Activated CD4-positive, alpha-beta T cell treated with anti-CD3 and anti-CD28 coated beads for 48 hours (primary cell): ENCODE results near the gene KRTAP13-4.

Experiments used
- DNase-seq: peaks from one replicate; pipeline ENCODE4 v3.0.0-alpha.2; 2020

Gene KRTAP13-4, protein sequence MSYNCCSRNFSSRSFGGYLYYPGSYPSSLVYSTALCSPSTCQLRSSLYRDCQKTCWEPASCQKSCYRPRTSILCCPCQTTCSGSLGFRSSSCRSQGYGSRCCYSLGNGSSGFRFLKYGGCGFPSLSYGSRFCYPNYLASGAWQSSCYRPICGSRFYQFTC

DNA sequence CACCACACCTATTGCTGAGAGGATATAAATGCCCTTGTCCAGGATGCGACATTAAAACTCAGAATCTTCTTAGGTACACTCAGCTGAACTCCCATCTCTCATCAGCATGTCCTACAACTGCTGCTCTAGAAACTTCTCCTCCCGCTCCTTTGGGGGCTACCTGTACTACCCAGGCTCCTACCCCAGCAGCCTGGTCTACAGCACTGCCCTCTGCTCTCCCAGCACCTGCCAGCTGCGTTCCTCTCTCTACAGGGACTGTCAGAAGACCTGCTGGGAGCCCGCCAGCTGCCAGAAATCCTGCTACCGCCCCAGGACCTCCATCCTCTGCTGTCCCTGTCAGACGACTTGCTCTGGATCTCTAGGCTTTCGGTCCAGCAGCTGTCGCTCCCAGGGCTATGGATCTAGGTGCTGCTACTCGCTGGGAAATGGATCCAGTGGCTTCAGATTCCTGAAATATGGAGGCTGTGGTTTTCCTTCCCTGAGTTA lies at the start of gene KRTAP13-4:
TSS of gene KRTAP13-4 (plus strand) at position 51 of the 486 bp plus-strand sequence. CDS start at position 107, 56 bp downstream.
- DNase-seq, result no peak

DNA sequence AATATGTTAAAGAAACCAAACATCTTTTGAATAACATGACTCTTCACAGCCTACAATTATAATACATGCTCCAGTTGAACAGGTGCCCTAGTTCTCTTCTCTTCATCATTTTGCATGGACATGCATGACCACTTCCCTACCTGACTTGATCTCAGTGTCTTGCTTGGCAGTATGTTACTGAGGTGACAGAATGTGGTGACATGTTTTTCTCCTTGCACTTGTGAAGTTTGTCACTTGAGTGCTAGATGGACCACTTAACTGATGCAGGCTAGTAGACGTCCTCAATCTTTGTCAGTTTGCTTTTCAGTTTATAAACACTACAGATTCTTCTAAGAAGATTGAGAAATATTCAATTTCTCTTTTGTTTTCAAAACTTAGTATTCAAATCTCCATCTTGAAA lies 47.8 kb upstream of the KRTAP13-4 start:
- DNase-seq, result no peak

- DNase-seq, result no peak
These were observed 38.5 kb upstream of the KRTAP13-4 start for GRCh38 chr21:30391492-30392025.

DNA sequence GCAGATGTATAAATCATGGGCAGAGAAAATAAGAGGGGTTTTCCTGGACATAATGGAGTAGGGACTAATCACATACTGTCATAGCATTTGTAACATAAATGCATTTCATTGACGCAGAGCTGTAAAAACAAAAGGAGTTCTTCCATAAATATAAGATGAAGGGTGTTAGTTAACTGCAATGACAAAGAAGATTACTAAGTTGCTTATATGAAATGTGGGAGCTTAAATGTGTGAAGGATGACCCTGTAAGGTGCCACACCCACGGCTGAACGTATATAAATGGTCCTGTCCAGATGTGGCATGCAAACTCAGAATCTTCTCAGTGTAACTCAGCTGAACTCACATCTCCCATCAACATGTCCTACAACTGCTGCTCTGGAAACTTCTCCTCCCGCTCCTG lies 34.3 kb upstream of the KRTAP13-4 start, which contains the start of gene KRTAP13-1:
TSS of gene KRTAP13-1 (plus strand) at position 301 of the 400 bp plus-strand sequence. CDS start at position 357, 56 bp downstream.
- DNase-seq, result no peak

- peak; percentile 22 for DNase-seq
These were observed 21.1 kb upstream of the KRTAP13-4 start for GRCh38 chr21:30408782-30409494.

DNA sequence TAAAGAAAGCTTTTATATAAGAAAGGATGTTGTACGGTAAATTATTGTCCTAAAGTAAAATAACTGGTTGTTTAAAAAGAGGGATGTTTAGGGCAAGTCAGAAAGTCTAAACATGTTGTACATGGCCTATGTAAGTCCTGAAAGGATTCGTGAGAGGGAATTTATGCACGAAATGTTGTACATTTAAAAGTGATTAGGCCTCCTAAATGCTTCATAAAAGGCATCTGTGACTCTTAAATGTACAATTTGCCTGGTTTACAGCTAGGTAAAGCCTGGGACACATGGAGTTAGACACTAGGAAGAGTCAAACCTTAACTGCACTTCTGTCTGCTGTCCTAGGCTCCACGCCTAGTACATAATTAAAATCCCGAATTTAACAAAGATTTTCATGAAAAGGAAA lies 14.0 kb upstream of the KRTAP13-4 start:
- no peak for DNase-seq

GRCh38 chr21:30425826-30426225 lies 4.2 kb upstream of the KRTAP13-4 start, which contains the start of gene KRTAP13-3:
TSS of gene KRTAP13-3 (minus strand) at chr21:30425926. CDS start at chr21:30425912, 14 bp downstream.
- DNase-seq, result no peak

- DNase-seq, result no peak
These were observed 3.3 kb upstream of the KRTAP13-4 start for GRCh38 chr21:30426731-30427130.

DNA sequence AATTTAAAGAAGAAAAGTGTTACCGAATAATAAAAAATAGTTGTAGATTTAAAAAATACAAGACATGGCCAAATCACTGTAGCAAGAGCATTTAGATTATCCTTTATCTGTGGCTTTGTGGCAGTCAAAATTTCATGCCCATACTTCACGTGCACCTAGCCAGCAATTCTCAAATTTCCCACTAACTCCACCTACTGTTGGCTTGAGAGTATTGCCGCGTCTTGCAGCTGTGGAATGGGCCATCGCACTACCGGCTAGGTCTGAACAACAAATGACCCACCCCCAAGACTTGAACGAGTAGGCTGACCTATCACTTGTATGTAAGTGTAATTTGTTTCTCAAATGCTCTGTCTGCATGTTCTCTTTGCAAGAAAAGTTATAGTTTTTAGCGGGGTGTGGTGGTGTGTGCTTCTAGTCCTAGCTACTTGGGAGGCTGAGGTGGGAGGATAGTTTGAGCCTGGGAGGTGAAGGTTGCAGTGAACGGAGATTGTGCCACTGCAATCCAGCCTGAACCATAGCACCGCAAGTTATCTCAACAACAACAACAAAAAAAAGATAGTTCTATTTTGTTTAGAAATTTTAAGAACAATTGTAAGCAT lies 4.1 kb downstream of the KRTAP13-4 start:
- DNase-seq, result peak; percentile 32

- no peak for DNase-seq
These were observed 7.1 kb downstream of the KRTAP13-4 start for GRCh38 chr21:30437010-30437565.

DNA sequence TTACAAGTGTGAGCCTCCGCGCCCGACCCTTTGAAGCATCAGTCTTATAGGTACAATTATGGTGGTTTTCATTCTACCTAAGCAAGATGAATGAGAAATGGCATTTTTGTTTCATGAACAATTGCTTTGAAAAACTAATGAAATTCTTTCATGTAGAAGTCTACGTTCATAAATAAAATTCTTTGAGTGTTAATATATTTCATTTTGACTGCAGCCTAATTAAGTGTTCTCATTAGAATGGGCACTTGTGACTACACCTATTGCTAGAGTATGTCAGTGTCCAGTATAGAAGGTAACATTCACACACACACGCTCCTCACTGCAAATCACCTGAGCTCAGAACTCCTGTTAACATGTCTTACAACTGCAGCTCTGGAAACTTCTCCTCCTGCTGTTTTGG lies 10.0 kb downstream of the KRTAP13-4 start, which contains the start of gene KRTAP15-1:
TSS of gene KRTAP15-1 (plus strand) at position 301 of the 400 bp plus-strand sequence. CDS start at position 354, 53 bp downstream.
- no peak for DNase-seq

- no peak for DNase-seq
These were observed 13.2 kb downstream of the KRTAP13-4 start for GRCh38 chr21:30443226-30443625.

- DNase-seq, result no peak
These were observed 14.2 kb downstream of the KRTAP13-4 start for GRCh38 chr21:30444204-30444603.

GRCh38 chr21:30447056-30447455 lies 17.0 kb downstream of the KRTAP13-4 start:
- no peak for DNase-seq

DNA sequence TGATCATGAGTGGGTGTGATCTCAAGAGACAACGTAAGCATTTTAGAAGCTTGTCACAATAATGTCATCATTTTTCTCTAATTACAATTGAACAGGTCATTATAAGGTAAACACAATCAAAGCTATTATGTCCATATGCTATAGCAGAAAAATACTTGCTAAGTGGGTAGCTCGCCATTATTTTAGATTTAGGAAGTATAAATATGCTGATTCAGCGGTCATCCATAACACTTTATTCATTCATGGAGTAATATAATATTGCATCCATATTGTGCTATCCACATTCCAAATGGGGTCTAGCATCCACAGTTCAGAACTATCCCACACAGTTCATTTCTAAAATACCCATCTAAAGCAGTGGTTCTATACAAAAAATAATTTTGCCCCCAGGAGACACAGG lies 18.5 kb downstream of the KRTAP13-4 start:
- DNase-seq, result no peak

DNA sequence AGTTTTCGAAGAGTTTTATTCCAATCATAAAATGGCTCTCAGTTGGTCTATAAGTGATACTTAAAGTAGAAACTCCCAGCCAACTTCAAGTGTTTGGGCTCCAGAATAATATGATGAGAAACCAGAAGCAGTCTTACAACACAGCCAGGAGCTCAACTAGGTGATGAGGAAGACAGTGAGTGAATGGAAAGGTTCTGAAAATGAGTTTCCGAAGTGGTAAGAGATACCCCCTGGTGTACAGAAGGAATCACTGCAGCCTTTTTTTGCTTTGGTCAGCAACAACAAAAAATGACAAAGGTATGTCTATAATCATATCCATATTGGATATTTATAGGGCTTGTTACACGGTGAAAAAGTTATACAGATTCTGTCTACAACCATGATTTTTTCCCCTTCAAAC lies 33.7 kb downstream of the KRTAP13-4 start:
- DNase-seq, result peak; percentile 2

DNA sequence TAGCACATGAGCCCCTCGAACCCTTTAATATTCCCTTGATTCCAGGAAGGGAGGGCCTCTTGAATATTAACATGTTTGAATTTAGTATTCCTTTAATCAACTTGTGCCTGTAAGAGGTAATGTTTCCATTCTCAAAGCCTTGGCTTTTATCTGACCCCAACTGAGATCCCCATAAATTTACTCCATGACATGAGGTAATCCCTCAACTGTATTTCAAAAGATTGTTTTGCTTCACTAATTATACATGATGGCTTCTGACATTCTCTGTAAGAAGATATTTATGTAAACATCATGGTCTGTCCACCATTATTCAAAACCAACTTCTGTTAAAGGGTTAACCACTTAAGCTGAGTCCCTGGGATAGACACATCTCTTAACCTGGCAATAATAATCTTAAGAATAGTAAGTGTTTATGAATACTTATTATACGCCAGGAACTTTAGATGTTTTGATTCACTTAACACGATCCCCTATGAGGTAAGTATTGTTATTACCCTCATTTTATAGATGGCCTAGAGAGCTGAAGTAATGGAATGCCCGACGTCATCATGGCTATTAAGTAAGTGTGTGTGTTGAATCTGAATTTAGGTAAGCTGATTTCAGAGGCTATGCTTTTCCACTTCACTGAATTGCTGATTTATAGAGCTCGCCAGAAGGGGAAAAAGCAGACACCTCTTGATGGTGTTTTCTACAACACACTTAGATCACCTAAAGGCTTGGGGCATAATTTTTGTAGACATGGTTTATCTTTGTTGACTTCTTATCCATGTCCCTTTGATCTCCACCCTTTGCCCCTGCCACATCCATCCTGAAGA lies 39.1 kb downstream of the KRTAP13-4 start:
- no peak for DNase-seq

- no peak for DNase-seq
These were observed 48.0 kb downstream of the KRTAP13-4 start for GRCh38 chr21:30478004-30478403.

DNA sequence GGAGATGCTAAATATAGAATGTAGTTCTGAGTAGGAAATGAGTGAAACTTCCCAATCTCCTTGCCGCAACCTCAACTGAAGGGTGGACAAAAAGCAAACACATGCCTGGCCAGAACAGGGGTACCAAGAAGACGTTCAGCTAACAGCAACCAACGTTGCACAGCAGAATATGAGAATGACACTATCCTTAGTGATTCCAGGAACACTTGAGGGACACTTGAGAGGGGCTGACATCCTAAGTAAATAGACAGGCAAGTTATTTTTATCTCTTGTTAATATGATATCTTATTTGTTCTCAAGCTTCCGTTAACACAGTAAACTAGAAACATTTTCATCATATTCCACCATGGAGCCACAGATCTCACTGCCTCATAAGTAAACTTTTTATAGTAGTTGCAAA lies 49.2 kb downstream of the KRTAP13-4 start:
- no peak for DNase-seq

- DNase-seq, result no peak
These were observed 50.1 kb downstream of the KRTAP13-4 start, which contains the start of gene KRTAP19-1 for GRCh38 chr21:30480145-30480544. TSS of gene KRTAP19-1 (minus strand) at chr21:30480367. CDS start at chr21:30480317, 50 bp downstream.
